SK-N-SH treated with all-trans-retinoic acid at 6 μM for 48 hours (cell line): ENCODE data around the gene RASA3.

Experiments used
- ATAC-seq: fragments of 200-7000 bp; cut with Tn5 transposase; 3 replicates; pipeline ENCODE4 v1.9.1; 2020; ENCODE audit warnings: mild to moderate bottlenecking, moderate library complexity
- ARNTL ChIP-seq: fragments of 450-650 bp; formaldehyde crosslinking; IDR thresholded peaks from 2 replicates; pipeline ENCODE4 v1.5.0; 2020; ENCODE audit warnings: low read depth, mild to moderate bottlenecking, moderate library complexity, borderline replicate concordance
- BACH2 ChIP-seq: fragments of 250-450 bp; sonication (Bioruptor Pico); IDR thresholded peaks from 2 replicates; pipeline ENCODE4 v1.9.0; 2021; ENCODE audit warnings: mild to moderate bottlenecking, borderline replicate concordance
- GLIS3 ChIP-seq: fragments of 250-450 bp; sonication (Bioruptor Pico); IDR thresholded peaks from 2 replicates; pipeline ENCODE4 v1.5.0; 2020; ENCODE audit warnings: mild to moderate bottlenecking, moderate library complexity
- ISL1 ChIP-seq: fragments of 250-450 bp; sonication (Bioruptor Pico); IDR thresholded peaks from 2 replicates; pipeline ENCODE4 v2.1.2; 2022; ENCODE audit warnings: mild to moderate bottlenecking, moderate library complexity
- OSR1 ChIP-seq: fragments of 250-450 bp; sonication (Bioruptor Pico); IDR thresholded peaks from 2 replicates; pipeline ENCODE4 v1.8.0; 2022; ENCODE audit warnings: moderate library complexity, mild to moderate bottlenecking, inconsistent platforms
- POU6F1 ChIP-seq: fragments of 250-450 bp; sonication (Bioruptor Pico); IDR thresholded peaks from 2 replicates; pipeline ENCODE4 v1.8.0; 2021; ENCODE audit warnings: low read depth, mild to moderate bottlenecking, moderate library complexity, borderline replicate concordance
- PPARA ChIP-seq: fragments of 250-450 bp; sonication (Bioruptor Pico); IDR thresholded peaks from 2 replicates; pipeline ENCODE4 v1.5.0; 2020; ENCODE audit warnings: mild to moderate bottlenecking, borderline replicate concordance
- SNAI2 ChIP-seq: fragments of 250-450 bp; sonication (Bioruptor Pico); IDR thresholded peaks from 2 replicates; pipeline ENCODE4 v1.5.0; 2020; ENCODE audit warnings: mild to moderate bottlenecking, moderate library complexity
- TCF4 ChIP-seq: fragments of 250-450 bp; sonication (Bioruptor Pico); IDR thresholded peaks from 2 replicates; pipeline ENCODE4 v1.8.0; 2021; ENCODE audit warnings: mild to moderate bottlenecking, moderate library complexity, borderline replicate concordance
- TOX ChIP-seq: fragments of 250-450 bp; sonication (Bioruptor Pico); IDR thresholded peaks from 2 replicates; pipeline ENCODE4 v1.8.0; 2021; ENCODE audit warnings: mild to moderate bottlenecking, moderate library complexity, borderline replicate concordance
- ZC3H10 ChIP-seq: fragments of 250-450 bp; sonication (Bioruptor Pico); IDR thresholded peaks from 2 replicates; pipeline ENCODE4 v1.5.1; 2021; ENCODE audit warnings: mild to moderate bottlenecking, moderate library complexity
- ZFP3 ChIP-seq: fragments of 250-450 bp; sonication (Bioruptor Pico); IDR thresholded peaks from 2 replicates; pipeline ENCODE4 v1.5.0; 2020; ENCODE audit warnings: mild to moderate bottlenecking, moderate library complexity
- ZFP30 ChIP-seq: fragments of 450-650 bp; formaldehyde crosslinking; IDR thresholded peaks from 2 replicates; pipeline ENCODE4 v1.5.0; 2022; ENCODE audit warnings: mild to moderate bottlenecking, moderate library complexity
- ZNF565 ChIP-seq: fragments of 450-650 bp; formaldehyde crosslinking; conservative IDR thresholded peaks from 2 replicates; pipeline ENCODE4 v1.5.0; 2020; ENCODE audit warnings: low read depth, mild to moderate bottlenecking, moderate library complexity
- ZNF70 ChIP-seq: fragments of 450-650 bp; formaldehyde crosslinking; IDR thresholded peaks from 2 replicates; pipeline ENCODE4 v1.5.0; 2020; ENCODE audit warnings: mild to moderate bottlenecking, moderate library complexity
- TF ChIP-seq, protein P1 (sequence below): fragments of 250-450 bp; sonication (Bioruptor Pico); IDR thresholded peaks from 2 replicates; pipeline ENCODE4 v1.8.0; 2020; ENCODE audit warnings: mild to moderate bottlenecking, moderate library complexity, borderline replicate concordance
- TF ChIP-seq, protein P2 (sequence below): fragments of 250-450 bp; sonication (Bioruptor Pico); IDR thresholded peaks from 2 replicates; pipeline ENCODE4 v1.5.1; 2020; ENCODE audit warnings: low read depth, mild to moderate bottlenecking, moderate library complexity
- TF ChIP-seq, protein P3 (sequence below): fragments of 250-450 bp; sonication (Bioruptor Pico); IDR thresholded peaks from 2 replicates; pipeline ENCODE4 v1.5.1; 2021; ENCODE audit warnings: mild to moderate bottlenecking, moderate library complexity

The RASA3 gene

DNA sequence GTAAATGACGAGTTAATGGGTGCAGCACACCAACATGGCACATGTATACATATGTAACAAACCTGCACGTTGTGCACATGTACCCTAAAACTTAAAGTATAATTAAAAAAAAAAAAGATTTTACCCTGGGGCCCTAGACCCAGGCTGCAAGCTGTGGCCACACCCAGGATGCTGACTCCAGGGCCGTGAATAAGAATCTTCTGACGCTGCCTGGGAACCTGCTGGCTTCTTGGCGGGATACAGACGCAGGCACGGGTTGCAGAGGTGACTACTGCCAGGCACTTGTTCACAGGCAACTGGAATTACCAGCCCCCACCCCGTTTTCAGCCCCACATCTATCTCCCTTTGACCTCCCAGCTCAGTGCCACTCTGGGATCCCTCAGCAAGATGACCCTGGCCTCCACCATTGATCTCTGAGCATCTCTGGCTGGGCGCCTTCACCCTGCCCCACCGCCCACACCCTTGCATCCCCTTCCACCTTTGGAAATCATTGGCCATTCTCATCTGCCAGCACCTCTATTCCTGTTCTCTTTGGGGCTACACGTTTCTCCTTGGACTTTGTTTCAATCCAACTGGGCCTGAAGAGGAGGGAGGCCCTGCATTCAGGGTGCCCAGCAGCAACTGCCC is 25.6 kb upstream of the RASA3 start:
- no peak for ATAC-seq
- TF ChIP-seq TOX (CRISPR knock-in tag) (no peak), ZFP3 (CRISPR knock-in tag) (no peak), OSR1 (CRISPR knock-in tag) (no peak), PPARA (no peak), BACH2 (no peak), POU6F1 (no peak), GLIS3 (CRISPR knock-in tag) (no peak), ZNF565 (CRISPR knock-in tag) (no peak), ZNF70 (CRISPR knock-in tag) (no peak), TCF4 (CRISPR knock-in tag) (no peak), SNAI2 (CRISPR knock-in tag) (no peak), ZFP30 (CRISPR knock-in tag) (no peak)
- TF ChIP-seq, protein P1, sequence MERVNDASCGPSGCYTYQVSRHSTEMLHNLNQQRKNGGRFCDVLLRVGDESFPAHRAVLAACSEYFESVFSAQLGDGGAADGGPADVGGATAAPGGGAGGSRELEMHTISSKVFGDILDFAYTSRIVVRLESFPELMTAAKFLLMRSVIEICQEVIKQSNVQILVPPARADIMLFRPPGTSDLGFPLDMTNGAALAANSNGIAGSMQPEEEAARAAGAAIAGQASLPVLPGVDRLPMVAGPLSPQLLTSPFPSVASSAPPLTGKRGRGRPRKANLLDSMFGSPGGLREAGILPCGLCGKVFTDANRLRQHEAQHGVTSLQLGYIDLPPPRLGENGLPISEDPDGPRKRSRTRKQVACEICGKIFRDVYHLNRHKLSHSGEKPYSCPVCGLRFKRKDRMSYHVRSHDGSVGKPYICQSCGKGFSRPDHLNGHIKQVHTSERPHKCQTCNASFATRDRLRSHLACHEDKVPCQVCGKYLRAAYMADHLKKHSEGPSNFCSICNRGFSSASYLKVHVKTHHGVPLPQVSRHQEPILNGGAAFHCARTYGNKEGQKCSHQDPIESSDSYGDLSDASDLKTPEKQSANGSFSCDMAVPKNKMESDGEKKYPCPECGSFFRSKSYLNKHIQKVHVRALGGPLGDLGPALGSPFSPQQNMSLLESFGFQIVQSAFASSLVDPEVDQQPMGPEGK = no peak
- TF ChIP-seq, protein P2, sequence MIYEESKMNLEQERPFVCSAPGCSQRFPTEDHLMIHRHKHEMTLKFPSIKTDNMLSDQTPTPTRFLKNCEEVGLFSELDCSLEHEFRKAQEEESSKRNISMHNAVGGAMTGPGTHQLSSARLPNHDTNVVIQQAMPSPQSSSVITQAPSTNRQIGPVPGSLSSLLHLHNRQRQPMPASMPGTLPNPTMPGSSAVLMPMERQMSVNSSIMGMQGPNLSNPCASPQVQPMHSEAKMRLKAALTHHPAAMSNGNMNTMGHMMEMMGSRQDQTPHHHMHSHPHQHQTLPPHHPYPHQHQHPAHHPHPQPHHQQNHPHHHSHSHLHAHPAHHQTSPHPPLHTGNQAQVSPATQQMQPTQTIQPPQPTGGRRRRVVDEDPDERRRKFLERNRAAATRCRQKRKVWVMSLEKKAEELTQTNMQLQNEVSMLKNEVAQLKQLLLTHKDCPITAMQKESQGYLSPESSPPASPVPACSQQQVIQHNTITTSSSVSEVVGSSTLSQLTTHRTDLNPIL = no peak
- TF ChIP-seq, protein P3, sequence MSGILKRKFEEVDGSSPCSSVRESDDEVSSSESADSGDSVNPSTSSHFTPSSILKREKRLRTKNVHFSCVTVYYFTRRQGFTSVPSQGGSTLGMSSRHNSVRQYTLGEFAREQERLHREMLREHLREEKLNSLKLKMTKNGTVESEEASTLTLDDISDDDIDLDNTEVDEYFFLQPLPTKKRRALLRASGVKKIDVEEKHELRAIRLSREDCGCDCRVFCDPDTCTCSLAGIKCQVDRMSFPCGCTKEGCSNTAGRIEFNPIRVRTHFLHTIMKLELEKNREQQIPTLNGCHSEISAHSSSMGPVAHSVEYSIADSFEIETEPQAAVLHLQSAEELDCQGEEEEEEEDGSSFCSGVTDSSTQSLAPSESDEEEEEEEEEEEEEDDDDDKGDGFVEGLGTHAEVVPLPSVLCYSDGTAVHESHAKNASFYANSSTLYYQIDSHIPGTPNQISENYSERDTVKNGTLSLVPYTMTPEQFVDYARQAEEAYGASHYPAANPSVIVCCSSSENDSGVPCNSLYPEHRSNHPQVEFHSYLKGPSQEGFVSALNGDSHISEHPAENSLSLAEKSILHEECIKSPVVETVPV (CRISPR knock-in tag) = no peak
- TF ChIP-seq, all 23 proteins: peak for 0

- no peak for ATAC-seq
- TF ChIP-seq, protein P2 = no peak
- TF ChIP-seq SNAI2 (CRISPR knock-in tag) (no peak), TCF4 (CRISPR knock-in tag) (no peak), ZC3H10 (no peak), ISL1 (CRISPR knock-in tag) (no peak), ZNF565 (CRISPR knock-in tag) (no peak), BACH2 (no peak), GLIS3 (CRISPR knock-in tag) (no peak), ZFP3 (CRISPR knock-in tag) (no peak), ARNTL (no peak), ZNF70 (CRISPR knock-in tag) (no peak), POU6F1 (no peak), TOX (CRISPR knock-in tag) (no peak)
- TF ChIP-seq, protein P1 = no peak
- TF ChIP-seq, protein P3 (CRISPR knock-in tag) = no peak
Observed at GRCh38 chr13:114155926-114156883, 23.8 kb upstream of the RASA3 start.
